Upper lobe of left lung (tissue), 6 donors: ENCODE data around the gene RHOT1. TPM values are rescaled to one million over a fixed set of nuclear protein-coding genes. Genes with fewer than 3 reads are reported as not detected.
"Not testable (repeated sequence)": the region's sequence is repeated elsewhere in the genome, so short reads cannot be mapped to it uniquely, and the experiment has no call there.

Experiments
- ATAC-seq, 2 donors: fragments of 200-7000 bp; cut with Tn5 transposase; one replicate each; pipeline ENCODE4 v1.9.1; 2022; ENCODE audit warnings: mild to moderate bottlenecking in 2 of 2, moderate library complexity in 2 of 2; ENCODE audit not compliant: low FRiP score in 2 of 2
- DNase-seq, 2 donors: peaks; one replicate each; pipeline ENCODE4 v3.0.0-alpha.2; 2019 to 2020
- H3K27ac ChIP-seq, 4 donors: fragments of 200-600 bp; sonication (generic); one replicate each; pipeline ENCODE4 v1.5.1; 2016 to 2019
- H3K27me3 ChIP-seq, 4 donors: fragments of 200-600 bp; sonication (generic); one replicate each; pipeline ENCODE4 v1.5.1; 2017 to 2019
- H3K36me3 ChIP-seq, 4 donors: fragments of 200-600 bp; sonication (generic); one replicate each; pipeline ENCODE4 v1.5.1; 2016 to 2019
- H3K4me1 ChIP-seq, 4 donors: fragments of 200-600 bp; sonication (generic); one replicate each; pipeline ENCODE4 v1.5.1; 2018 to 2019
- H3K4me3 ChIP-seq, 4 donors: fragments of 200-600 bp; sonication (generic); one replicate each; pipeline ENCODE4 v1.5.1; 2017 to 2019; ENCODE audit warnings: mild to moderate bottlenecking in 2 of 4, moderate library complexity in 1 of 4
- H3K9me3 ChIP-seq, 4 donors: fragments of 200-600 bp; sonication (generic); one replicate each; pipeline ENCODE4 v1.5.1; 2018 to 2019
- EP300 ChIP-seq, 4 donors: sonication (generic); formaldehyde crosslinking; IDR thresholded peaks; one replicate each; pipeline ENCODE4 v1.5.1; 2017; ENCODE audit warnings: antibody characterized with exemption in 4 of 4, control low read depth in 2 of 4
- POLR2A ChIP-seq, 4 donors: fragments of 450-650 bp; IDR thresholded peaks; one replicate each; pipeline ENCODE4 v1.5.1; 2016 to 2017; ENCODE audit warnings: antibody characterized with exemption in 4 of 4, mild to moderate bottlenecking in 2 of 4
- POLR2AphosphoS5 ChIP-seq, 2 donors: sonication (generic); formaldehyde crosslinking; IDR thresholded peaks; one replicate each; pipeline ENCODE4 v1.5.1; 2017; ENCODE audit warnings: antibody characterized with exemption in 2 of 2
- WGBS, 2 donors: methylation state at CpG; one replicate each; pipeline ENCODE4 v1.1.5; 2017 to 2018; 5-methylcytosine and 5-hydroxymethylcytosine counted together
- total RNA-seq, 6 donors: library from RNA; depleted of rRNA in 4 of 6; stranded (reverse); fragments of >200 nt in 4 of 6; gene quantifications; one replicate each; pipeline versions ENCODE4 v1.1.0 to v1.2.1, GENCODE V29; 2016 to 2021
- TF ChIP-seq, protein P1 (sequence below), 6 experiments: fragments of 450-650 bp in 4 of 6; fragments of 200-600 bp in 2 of 6; sonication (generic) in 2 of 6; IDR thresholded peaks; one replicate each; pipeline ENCODE4 v1.5.1; 2016 to 2019; ENCODE audit warnings: antibody characterized with exemption in 6 of 6
- donor health status: DM: no; HTN: no; CAD: no; lungs with moderate emphysema.
- donor health status: DM: no; HTN: yes; CAD: no; lungs with severe emphysema.

Gene RHOT1
- total RNA-seq, 6 donors from 2014 or later, result 37.2 to 110 (median 52.2) TPM

DNA sequence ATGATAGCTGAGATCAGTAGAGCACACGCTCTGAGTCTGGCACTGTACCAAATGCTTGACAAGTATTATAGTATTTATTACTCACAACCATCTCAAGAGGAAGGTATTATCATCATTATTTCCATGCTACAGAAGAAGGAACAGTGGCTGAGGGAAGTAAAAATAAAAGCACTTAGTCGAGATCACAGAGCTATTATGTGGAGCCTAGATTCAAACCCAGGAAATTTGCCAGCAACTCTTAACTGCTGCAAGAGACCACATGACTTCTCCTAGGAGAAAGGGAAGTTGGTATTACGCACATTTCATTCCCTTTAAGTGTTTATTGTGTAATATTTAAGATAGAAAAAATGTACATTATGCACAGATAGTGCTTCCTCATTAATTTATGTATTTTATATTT, 1.0 kb upstream of the RHOT1 start:
- Histone ChIP-seq H3K4me3 (peak overlapping the region in 3 of 4 donors; percentile 64 to 99 (median 96)), H3K27ac (peak overlapping the region; percentile 91 to 97 (median 94)), H3K4me1 (peaks cover 26 to 57% (median 33%) of the 10 kb centered on the region in 4 donors), H3K27me3 (no peaks in the 10 kb centered on the region), H3K9me3 (no peaks in the 10 kb centered on the region), H3K36me3 (no peaks in the 10 kb centered on the region)
- ATAC-seq (peak; percentile 66 to 81), DNase-seq (peak in 1 of 2 donors; percentile 75)
- WGBS, 2 donors, result 14% methylated on average over 3 of the region's 3 CpGs
- TF ChIP-seq EP300 (IDR thresholded peaks at IDR 0.05), result peak in 1 of 4 donors; percentile 43
- peak in 1 of 4 donors; percentile 18 for TF ChIP-seq POLR2A (IDR thresholded peaks at IDR 0.05)
- TF ChIP-seq, protein P1, sequence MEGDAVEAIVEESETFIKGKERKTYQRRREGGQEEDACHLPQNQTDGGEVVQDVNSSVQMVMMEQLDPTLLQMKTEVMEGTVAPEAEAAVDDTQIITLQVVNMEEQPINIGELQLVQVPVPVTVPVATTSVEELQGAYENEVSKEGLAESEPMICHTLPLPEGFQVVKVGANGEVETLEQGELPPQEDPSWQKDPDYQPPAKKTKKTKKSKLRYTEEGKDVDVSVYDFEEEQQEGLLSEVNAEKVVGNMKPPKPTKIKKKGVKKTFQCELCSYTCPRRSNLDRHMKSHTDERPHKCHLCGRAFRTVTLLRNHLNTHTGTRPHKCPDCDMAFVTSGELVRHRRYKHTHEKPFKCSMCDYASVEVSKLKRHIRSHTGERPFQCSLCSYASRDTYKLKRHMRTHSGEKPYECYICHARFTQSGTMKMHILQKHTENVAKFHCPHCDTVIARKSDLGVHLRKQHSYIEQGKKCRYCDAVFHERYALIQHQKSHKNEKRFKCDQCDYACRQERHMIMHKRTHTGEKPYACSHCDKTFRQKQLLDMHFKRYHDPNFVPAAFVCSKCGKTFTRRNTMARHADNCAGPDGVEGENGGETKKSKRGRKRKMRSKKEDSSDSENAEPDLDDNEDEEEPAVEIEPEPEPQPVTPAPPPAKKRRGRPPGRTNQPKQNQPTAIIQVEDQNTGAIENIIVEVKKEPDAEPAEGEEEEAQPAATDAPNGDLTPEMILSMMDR (IDR thresholded peaks at IDR 0.05), result no peak
- peak in 1 of 2 donors; percentile 69 for TF ChIP-seq POLR2AphosphoS5 (IDR thresholded peaks at IDR 0.05)

DNA sequence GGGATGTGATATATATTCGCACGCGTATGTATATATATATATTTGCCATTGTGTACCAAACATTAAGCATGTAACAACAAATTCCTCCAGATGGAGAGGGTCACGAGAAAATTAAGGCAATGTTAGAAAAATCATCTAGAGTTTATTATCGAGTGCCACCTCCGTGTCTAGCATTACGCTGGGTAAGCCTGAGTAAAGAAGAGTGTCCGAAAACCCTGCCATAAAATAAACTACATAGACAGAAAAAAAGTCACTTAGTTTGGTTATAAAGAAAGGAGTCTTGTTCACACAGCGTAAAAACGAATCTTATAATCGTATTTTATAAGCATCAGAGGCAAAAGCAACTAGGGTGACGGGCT, 644 bp upstream of the RHOT1 start:
- Histone ChIP-seq H3K27me3 (no peaks in the 10 kb centered on the region), H3K9me3 (no peaks in the 10 kb centered on the region), H3K27ac (peak overlapping the region; percentile 91 to 97 (median 94)), H3K4me3 (peak overlapping the region; percentile 25 to 99 (median 80)), H3K4me1 (peaks cover 26 to 57% (median 33%) of the 10 kb centered on the region in 4 donors), H3K36me3 (no peaks in the 10 kb centered on the region)
- DNase-seq (no peak), ATAC-seq (peak in 1 of 2 donors; percentile 1)
- TF ChIP-seq EP300 (IDR thresholded peaks at IDR 0.05), result no peak
- TF ChIP-seq, protein P1 (IDR thresholded peaks at IDR 0.05), result no peak
- TF ChIP-seq POLR2A (IDR thresholded peaks at IDR 0.05), result no peak
- TF ChIP-seq POLR2AphosphoS5 (IDR thresholded peaks at IDR 0.05), result no peak
- 8 to 16% methylated on average over 12 of the region's 12 CpGs for WGBS, 2 donors

DNA sequence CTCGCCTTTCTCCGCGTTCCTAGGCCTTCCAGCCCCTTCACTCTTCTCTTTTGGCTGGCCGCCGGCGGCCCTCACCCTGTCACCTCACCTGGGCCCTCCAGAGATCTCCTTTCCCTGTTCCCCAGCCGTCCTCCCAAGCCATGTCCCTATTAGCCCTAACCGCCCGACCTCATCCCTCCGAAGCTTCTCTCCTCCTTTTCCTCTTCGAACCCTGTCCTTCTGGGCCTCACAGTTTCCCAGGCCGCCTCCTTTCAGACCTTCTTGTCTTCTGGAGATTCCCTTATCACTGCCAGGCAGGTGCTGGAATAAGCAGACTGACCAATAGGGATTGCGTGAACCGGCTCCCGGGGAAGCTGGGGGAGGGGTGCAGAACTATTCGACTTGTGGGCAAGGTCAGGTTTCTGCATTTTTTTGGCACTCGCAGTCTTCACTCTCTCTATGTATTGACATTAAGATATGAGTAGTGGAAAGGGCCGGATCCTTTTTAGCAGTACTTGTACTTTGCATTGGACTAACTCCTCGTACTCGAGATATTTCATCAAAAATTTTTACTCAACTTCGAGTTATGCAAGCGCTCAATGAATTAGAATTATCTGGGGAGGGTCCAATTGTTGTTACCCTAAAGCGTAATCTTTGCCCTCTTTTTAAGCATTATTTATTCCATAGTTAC, 690 bp downstream of the RHOT1 start:
- H3K4me1 ChIP-seq, result peaks cover 26 to 67% (median 33%) of the 10 kb centered on the region in 4 donors
- H3K27me3 ChIP-seq, result no peaks in the 10 kb centered on the region
- TF ChIP-seq POLR2A (IDR thresholded peaks at IDR 0.05) (peak in 2 of 4 donors; percentile 43 to 55), EP300 (IDR thresholded peaks at IDR 0.05) (peak in 1 of 4 donors; percentile 43), POLR2AphosphoS5 (IDR thresholded peaks at IDR 0.05) (peak; percentile 39 to 67)
- TF ChIP-seq, protein P1 (IDR thresholded peaks at IDR 0.05), result no peak
- DNase-seq (peak in 1 of 2 donors; percentile 92), ATAC-seq (peak; percentile 39 to 90)
- peak overlapping the region; percentile 64 to 99 (median 82) for H3K4me3 ChIP-seq
- no peaks in the 10 kb centered on the region for H3K36me3 ChIP-seq
- no peaks in the 10 kb centered on the region for H3K9me3 ChIP-seq
- WGBS, 2 donors, result 2 to 3% methylated on average over 23 of the region's 23 CpGs
- peak overlapping the region; percentile 91 to 97 (median 94) for H3K27ac ChIP-seq

GRCh38 chr17:32143527-32143870, 1.2 kb downstream of the RHOT1 start:
- ATAC-seq (no peak), DNase-seq (no peak)
- TF ChIP-seq POLR2AphosphoS5 (IDR thresholded peaks at IDR 0.05) (no peak), EP300 (IDR thresholded peaks at IDR 0.05) (no peak), POLR2A (IDR thresholded peaks at IDR 0.05) (no peak)
- TF ChIP-seq, protein P1 (IDR thresholded peaks at IDR 0.05), result no peak
- Histone ChIP-seq H3K4me3 (peak overlapping the region in 3 of 4 donors; percentile 64 to 99 (median 96)), H3K9me3 (no peaks in the 10 kb centered on the region), H3K36me3 (no peaks in the 10 kb centered on the region), H3K27me3 (no peaks in the 10 kb centered on the region), H3K4me1 (peaks cover 26 to 71% (median 33%) of the 10 kb centered on the region in 4 donors), H3K27ac (peak overlapping the region; percentile 91 to 97 (median 94))
- 19 to 31% methylated on average over 6 of the region's 6 CpGs for WGBS, 2 donors

- not testable (repeated sequence) for DNase-seq, H3K27me3 ChIP-seq, H3K9me3 ChIP-seq, ATAC-seq, H3K36me3 ChIP-seq
- Histone ChIP-seq H3K27ac (peak overlapping the region; percentile 91 to 97 (median 94)), H3K4me1 (peaks cover 26 to 61% (median 35%) of the 10 kb centered on the region in 4 donors), H3K4me3 (peak overlapping the region in 2 of 4 donors; percentile 96 to 99)
- 96 to 100% methylated on average over 2 of the region's 2 CpGs for WGBS, 2 donors
These were observed 2.1 kb downstream of the RHOT1 start for GRCh38 chr17:32144442-32144841.
